IMR-90 (cell line): ENCODE results near the gene OBP2B. TPM values are rescaled to one million over a fixed set of nuclear protein-coding genes. Genes with fewer than 3 reads are reported as not detected.
"Not testable (repeated sequence)": the region's sequence is repeated elsewhere in the genome, so short reads cannot be mapped to it uniquely, and the experiment has no call there.

ENCODE experiments used
- ATAC-seq: fragments of 200-7000 bp; cut with Tn5 transposase; 2 replicates; pipeline ENCODE4 v1.9.1; 2020; ENCODE audit warnings: low read depth, mild to moderate bottlenecking, moderate library complexity
- BruUV-seq: library from RNA; stranded (reverse); fragments of 400-500 nt; replicated peaks from 2 replicates; lab custom pipeline; 2021; lab: Mats Ljungman, UMichigan
- CTCF ChIA-PET: fragments of 300-600 bp; formaldehyde crosslinking; extraction: SDS; loops from one replicate; lab custom pipeline; 2021; ENCODE audit warnings: antibody characterized with exemption; lab: Yijun Ruan, JAX
- POLR2A ChIA-PET: fragments of 300-600 bp; sonication (Branson Sonifier 250); formaldehyde crosslinking; loops from one replicate; lab custom pipeline; 2022; ENCODE audit warnings: antibody characterized with exemption; ENCODE audit not compliant: unreplicated experiment; lab: Charles Lee
- DNase-seq: peaks from one replicate; pipeline ENCODE4 v3.0.0; 2013
- H2AFZ ChIP-seq: replicated peaks from 2 replicates; pipeline ENCODE3; 2013; ENCODE audit warnings: low read length, mild to moderate bottlenecking; ENCODE audit not compliant: poor library complexity
- H2AK5ac ChIP-seq: 2 replicates; pipeline ENCODE4 v1.6.1; 2013; ENCODE audit warnings: low read depth, low read length, inconsistent platforms
- H2AK9ac ChIP-seq: replicated peaks from 2 replicates; pipeline ENCODE3; 2013; ENCODE audit warnings: mild to moderate bottlenecking, low read depth, low read length, moderate library complexity; ENCODE audit not compliant: poor library complexity
- H2BK120ac ChIP-seq: 2 replicates; pipeline ENCODE4 v1.6.1; 2013; ENCODE audit warnings: low read depth, low read length, inconsistent platforms
- H2BK15ac ChIP-seq: 3 replicates; pipeline ENCODE4 v1.6.1; 2013; ENCODE audit warnings: low read depth, low read length, inconsistent platforms
- H2BK20ac ChIP-seq: 2 replicates; pipeline ENCODE4 v1.6.1; 2013; ENCODE audit warnings: low read depth, mild to moderate bottlenecking, inconsistent platforms, low read length, moderate library complexity
- H2BK5ac ChIP-seq: 2 replicates; pipeline ENCODE4 v1.6.1; 2013; ENCODE audit warnings: mild to moderate bottlenecking, low read depth, low read length, inconsistent platforms; ENCODE audit not compliant: poor library complexity, severe bottlenecking
- H3K14ac ChIP-seq: replicated peaks from 2 replicates; pipeline ENCODE4 v1.6.1; 2013; ENCODE audit warnings: low read depth, low read length, inconsistent platforms
- H3K18ac ChIP-seq: 2 replicates; pipeline ENCODE4 v1.6.1; 2013; ENCODE audit warnings: low read depth, low read length, control low read depth
- H3K23ac ChIP-seq: 2 replicates; pipeline ENCODE4 v1.6.1; 2013; ENCODE audit warnings: low read depth, low read length, inconsistent platforms
- H3K27ac ChIP-seq: 2 replicates; pipeline ENCODE4 v1.5.1; 2013; ENCODE audit warnings: mild to moderate bottlenecking, control low read depth, low read length; ENCODE audit not compliant: insufficient read depth
- H3K27me3 ChIP-seq: 2 replicates; pipeline ENCODE4 v1.6.1; 2013; ENCODE audit warnings: low read length; ENCODE audit not compliant: control insufficient read depth, insufficient read depth
- H3K36me3 ChIP-seq: 2 replicates; pipeline ENCODE4 v1.6.1; 2013; ENCODE audit warnings: low read length, mixed read lengths; ENCODE audit not compliant: control insufficient read depth, insufficient read depth
- H3K4ac ChIP-seq: 2 replicates; pipeline ENCODE4 v1.6.1; 2013; ENCODE audit warnings: low read depth, low read length, inconsistent platforms
- H3K4me1 ChIP-seq: 2 replicates; pipeline ENCODE4 v1.6.1; 2013; ENCODE audit warnings: low read length, mixed read lengths; ENCODE audit not compliant: control insufficient read depth, insufficient read depth
- H3K4me2 ChIP-seq: 2 replicates; pipeline ENCODE4 v1.6.1; 2013; ENCODE audit warnings: low read depth, mild to moderate bottlenecking, control low read depth, low read length, moderate library complexity
- H3K4me3 ChIP-seq: 2 replicates; pipeline ENCODE4 v1.5.1; 2013; ENCODE audit warnings: low read depth, mild to moderate bottlenecking, control low read depth, low read length, moderate library complexity; ENCODE audit not compliant: insufficient read depth
- H3K56ac ChIP-seq: 2 replicates; pipeline ENCODE4 v1.6.1; 2013; ENCODE audit warnings: low read length, inconsistent platforms; ENCODE audit not compliant: insufficient read depth; ENCODE audit errors: extremely low read depth
- H3K79me1 ChIP-seq, 2 experiments: 2 replicates each; pipeline ENCODE4 v1.6.1; 2013; ENCODE audit warnings: low read length in 2 of 2, inconsistent platforms in 1 of 2, low read depth in 1 of 2
- H3K9ac ChIP-seq: 2 replicates; pipeline ENCODE4 v1.6.1; 2013; ENCODE audit warnings: low read depth, low read length, control low read depth
- H3K9me1 ChIP-seq: 2 replicates; pipeline ENCODE4 v1.6.1; 2013; ENCODE audit warnings: low read length, inconsistent platforms; ENCODE audit not compliant: insufficient read depth
- H3K9me3 ChIP-seq: 2 replicates; pipeline ENCODE4 v1.6.1; 2013; ENCODE audit warnings: low read length; ENCODE audit not compliant: control insufficient read depth, insufficient read depth
- H4K20me1 ChIP-seq: 2 replicates; pipeline ENCODE4 v1.6.1; 2013; ENCODE audit warnings: low read length, inconsistent platforms; ENCODE audit not compliant: insufficient read depth
- H4K5ac ChIP-seq: 2 replicates; pipeline ENCODE4 v1.6.1; 2013; ENCODE audit warnings: mild to moderate bottlenecking, low read depth, low read length, control low read depth
- H4K8ac ChIP-seq, 2 experiments: 2 replicates each; pipeline ENCODE4 v1.6.1; 2013; ENCODE audit warnings: low read depth in 2 of 2, low read length in 2 of 2, control low read depth in 1 of 2, inconsistent platforms in 1 of 2
- H4K91ac ChIP-seq: 2 replicates; pipeline ENCODE4 v1.6.1; 2013; ENCODE audit warnings: low read depth, low read length, inconsistent platforms; ENCODE audit not compliant: insufficient read depth
- BHLHE40 ChIP-seq: fragments of 150-350 bp; IDR thresholded peaks from 2 replicates; pipeline ENCODE4 v1.6.1; 2016; ENCODE audit warnings: mild to moderate bottlenecking, low read depth, low read length
- CHD1 ChIP-seq: IDR thresholded peaks from 2 replicates; pipeline ENCODE4 v1.6.1; 2012; ENCODE audit warnings: low read depth, low read length, improper control_type of control experiment
- POLR2A ChIP-seq: IDR thresholded peaks from 2 replicates; pipeline ENCODE4 v1.6.1; 2012; ENCODE audit warnings: mild to moderate bottlenecking, low read depth, low read length
- WGBS, 2 experiments: methylation state at CpG; one replicate each; pipeline versions ENCODE4 v1.1.5 to v1.1.7; 2013; ENCODE audit warnings: missing lambda C conversion rate in 2 of 2; ENCODE audit not compliant: insufficient read length in 1 of 2; ENCODE audit errors: extremely low coverage in 2 of 2; 5-methylcytosine and 5-hydroxymethylcytosine counted together
- dilution Hi-C: fragments of 300-500 bp; cut with HindIII; formaldehyde crosslinking; loops from one replicate; pipeline ENCODE4 v1.14.3; 2018; ENCODE audit warnings: low sequenced_read_pairs; ENCODE audit not compliant: unreplicated experiment
- in situ Hi-C: fragments of 300-500 bp; cut with MboI; formaldehyde crosslinking; loops from 3 replicates; pipeline ENCODE4 v1.14.3; 2019; ENCODE audit warnings: low sequenced_read_pairs, inconsistent platforms, mixed read lengths
- intact Hi-C: fragments of 100-400 bp; cut with micrococcal nuclease; formaldehyde crosslinking; loops from 2 replicates; pipeline ENCODE4 v1.10.0; 2022
- polyA plus RNA-seq, 3 experiments: library from polyadenylated mRNA; depleted of rRNA; stranded (reverse); fragments of >200 nt; gene quantifications; 2 replicates each; pipeline ENCODE4 v1.2.3, GENCODE V29; 2012; ENCODE audit warnings: low replicate concordance in 1 of 3
- total RNA-seq: library from RNA; depleted of rRNA; stranded (reverse); fragments of >200 nt; gene quantifications from 2 replicates; pipeline ENCODE4 v1.2.3, GENCODE V29; 2012
- TF ChIP-seq, protein P1 (sequence below): conservative IDR thresholded peaks from 2 replicates; pipeline ENCODE4 v1.5.1; 2012; ENCODE audit warnings: mild to moderate bottlenecking, low read depth, low read length, improper control_type of control experiment

Gene OBP2B
- total and polyA plus RNA-seq, 2 of the 4 experiments (the other 2 are of a cell fraction) = not detected

DNA sequence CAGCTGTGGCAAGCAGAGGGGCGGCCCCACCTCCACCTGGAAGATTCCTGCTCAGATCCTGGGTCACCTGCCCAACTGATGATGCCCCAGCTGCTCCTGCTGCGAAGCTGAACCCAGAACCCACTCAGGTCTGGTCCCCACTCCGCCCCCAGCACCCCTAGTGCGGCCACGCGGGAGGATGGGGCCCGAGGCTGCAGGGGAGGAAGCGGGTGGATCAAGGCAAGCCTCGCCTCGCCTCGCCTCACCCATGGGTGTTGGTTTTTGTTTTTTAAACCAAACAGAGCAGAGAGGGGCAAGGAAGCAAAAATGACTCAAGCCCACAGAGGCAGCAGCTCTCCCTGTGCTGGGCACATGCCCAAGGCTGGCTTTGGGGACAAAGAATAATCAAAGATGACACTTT lies 42.7 kb upstream of the OBP2B start:
- no peak overlapping the region for H4K8ac ChIP-seq
- CTCF ChIA-PET = no interaction called here
- no peak overlapping the region for H3K4ac ChIP-seq
- H2BK20ac ChIP-seq = no peak overlapping the region
- H3K27me3 ChIP-seq = peaks cover 26% of the 10 kb centered on the region
- in situ Hi-C loops (no loop called here), dilution Hi-C loops (no loop called here), intact Hi-C loops (no loop called here)
- no peak overlapping the region for H3K27ac ChIP-seq
- H2BK5ac ChIP-seq = no peak overlapping the region
- no peak overlapping the region for H3K14ac ChIP-seq
- no peak overlapping the region for H2AK9ac ChIP-seq
- no peak overlapping the region for H2BK120ac ChIP-seq
- no peak overlapping the region for H3K56ac ChIP-seq
- no peaks in the 10 kb centered on the region for H3K79me1 ChIP-seq
- H2BK15ac ChIP-seq = no peak overlapping the region
- ATAC-seq (no peak), DNase-seq (no peak)
- POLR2A ChIA-PET = no interaction called here
- H3K18ac ChIP-seq = no peak overlapping the region
- H3K9me1 ChIP-seq = no peaks in the 10 kb centered on the region
- no peak overlapping the region for H3K23ac ChIP-seq
- no peak overlapping the region for H3K9ac ChIP-seq
- no CpG with 5 or more reads among the region's 11 CpGs for WGBS, 2 experiments
- no peak overlapping the region for H4K5ac ChIP-seq
- H3K4me1 ChIP-seq = no peaks in the 10 kb centered on the region
- H3K4me2 ChIP-seq = no peak overlapping the region
- H4K91ac ChIP-seq = no peak overlapping the region
- H3K4me3 ChIP-seq = no peak overlapping the region
- H4K20me1 ChIP-seq = no peaks in the 10 kb centered on the region
- H2AFZ ChIP-seq = no peak overlapping the region
- no peaks in the 10 kb centered on the region for H3K36me3 ChIP-seq
- H2AK5ac ChIP-seq = no peak overlapping the region
- BruUV-seq = no TSS peak
- TF ChIP-seq, protein P1, sequence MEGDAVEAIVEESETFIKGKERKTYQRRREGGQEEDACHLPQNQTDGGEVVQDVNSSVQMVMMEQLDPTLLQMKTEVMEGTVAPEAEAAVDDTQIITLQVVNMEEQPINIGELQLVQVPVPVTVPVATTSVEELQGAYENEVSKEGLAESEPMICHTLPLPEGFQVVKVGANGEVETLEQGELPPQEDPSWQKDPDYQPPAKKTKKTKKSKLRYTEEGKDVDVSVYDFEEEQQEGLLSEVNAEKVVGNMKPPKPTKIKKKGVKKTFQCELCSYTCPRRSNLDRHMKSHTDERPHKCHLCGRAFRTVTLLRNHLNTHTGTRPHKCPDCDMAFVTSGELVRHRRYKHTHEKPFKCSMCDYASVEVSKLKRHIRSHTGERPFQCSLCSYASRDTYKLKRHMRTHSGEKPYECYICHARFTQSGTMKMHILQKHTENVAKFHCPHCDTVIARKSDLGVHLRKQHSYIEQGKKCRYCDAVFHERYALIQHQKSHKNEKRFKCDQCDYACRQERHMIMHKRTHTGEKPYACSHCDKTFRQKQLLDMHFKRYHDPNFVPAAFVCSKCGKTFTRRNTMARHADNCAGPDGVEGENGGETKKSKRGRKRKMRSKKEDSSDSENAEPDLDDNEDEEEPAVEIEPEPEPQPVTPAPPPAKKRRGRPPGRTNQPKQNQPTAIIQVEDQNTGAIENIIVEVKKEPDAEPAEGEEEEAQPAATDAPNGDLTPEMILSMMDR = no peak
- TF ChIP-seq POLR2A (no peak), CHD1 (no peak), BHLHE40 (no peak)
- no peaks in the 10 kb centered on the region for H3K9me3 ChIP-seq

DNA sequence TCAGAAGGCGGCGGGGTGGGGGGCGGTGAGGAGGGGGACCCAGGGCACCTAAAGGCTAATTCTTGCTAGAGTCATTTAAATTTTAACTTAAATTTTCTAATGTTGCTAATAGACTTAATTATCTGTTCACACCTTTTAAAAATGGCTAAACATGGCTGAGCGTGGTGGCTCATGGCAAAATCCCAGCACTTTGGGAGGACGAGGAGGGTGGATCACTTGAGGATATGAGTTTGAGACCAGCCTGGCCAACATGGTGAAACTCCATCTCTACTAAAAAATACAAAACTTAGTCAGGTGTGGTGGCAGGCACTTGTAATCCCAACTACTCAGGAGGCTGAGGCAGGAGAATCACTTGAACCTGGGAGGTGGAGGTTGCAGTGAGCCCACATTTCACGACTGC lies 42.2 kb upstream of the OBP2B start:
- intact Hi-C loops, H3K9ac ChIP-seq, H3K4me2 ChIP-seq, in situ Hi-C loops, H4K8ac ChIP-seq, POLR2A ChIA-PET, H4K5ac ChIP-seq, H2BK5ac ChIP-seq, H2AFZ ChIP-seq, H3K4me3 ChIP-seq, CTCF ChIA-PET, H2AK5ac ChIP-seq, DNase-seq, H3K18ac ChIP-seq, H3K27ac ChIP-seq, H2BK120ac ChIP-seq, H3K4me1 ChIP-seq, H3K79me1 ChIP-seq, H4K91ac ChIP-seq, BruUV-seq, ATAC-seq, H3K56ac ChIP-seq, H3K4ac ChIP-seq, dilution Hi-C loops, H2BK15ac ChIP-seq, H3K14ac ChIP-seq, H4K20me1 ChIP-seq, H2AK9ac ChIP-seq, H3K9me3 ChIP-seq, H3K23ac ChIP-seq, H3K9me1 ChIP-seq, H3K36me3 ChIP-seq, H2BK20ac ChIP-seq: not testable (repeated sequence)
- WGBS, 2 experiments = no CpG with 5 or more reads among the region's 6 CpGs
- peaks cover 30% of the 10 kb centered on the region for H3K27me3 ChIP-seq
